Fibroblast of mammary gland (primary cell): Measurements from ENCODE around the gene MAP4K2.

Source experiments
- DNase-seq: peaks from one replicate; pipeline ENCODE4 v3.0.0-alpha.2; 2010; ENCODE audit warnings: low read depth
- H3K4me3 ChIP-seq: 2 replicates; pipeline ENCODE4 v1.5.1; 2011; ENCODE audit warnings: low read depth, mild to moderate bottlenecking, low read length, moderate library complexity; ENCODE audit not compliant: control insufficient read depth
- CTCF ChIP-seq: conservative IDR thresholded peaks from 2 replicates; pipeline ENCODE4 v1.5.1; 2011; ENCODE audit warnings: low read depth, low read length, inconsistent platforms; ENCODE audit not compliant: control insufficient read depth, insufficient read depth

The MAP4K2 gene

GRCh38 chr11:64832467-64833197 is 29.6 kb upstream of the MAP4K2 start:
- H3K4me3 ChIP-seq = no peak overlapping the region
- no peak for DNase-seq
- TF ChIP-seq CTCF = no peak

GRCh38 chr11:64831411-64831891 is 28.4 kb upstream of the MAP4K2 start:
- H3K4me3 ChIP-seq = no peak overlapping the region
- DNase-seq = no peak
- TF ChIP-seq CTCF = no peak

GRCh38 chr11:64829536-64830251 is 26.7 kb upstream of the MAP4K2 start:
- no peak for DNase-seq
- H3K4me3 ChIP-seq = no peak overlapping the region
- no peak for TF ChIP-seq CTCF

- no peak for DNase-seq
- no peak overlapping the region for H3K4me3 ChIP-seq
- no peak for TF ChIP-seq CTCF
Observed at GRCh38 chr11:64827451-64827839, 24.4 kb upstream of the MAP4K2 start.

GRCh38 chr11:64826578-64827450 is 23.8 kb upstream of the MAP4K2 start:
- no peak overlapping the region for H3K4me3 ChIP-seq
- DNase-seq = no peak
- TF ChIP-seq CTCF = no peak

- no peak overlapping the region for H3K4me3 ChIP-seq
- no peak for DNase-seq
- no peak for TF ChIP-seq CTCF
Observed at GRCh38 chr11:64826062-64826461, 23.0 kb upstream of the MAP4K2 start.
